Psoas muscle (tissue), 8 donors: ENCODE results near the gene APOBR. TPM values are rescaled to one million over a fixed set of nuclear protein-coding genes. Genes with fewer than 3 reads are reported as not detected.
"Not testable (repeated sequence)": the region's sequence is repeated elsewhere in the genome, so short reads cannot be mapped to it uniquely, and the experiment has no call there.

Source experiments
- ATAC-seq, 4 donors: fragments of 200-7000 bp; cut with Tn5 transposase; one replicate each; pipeline ENCODE4 v1.9.1; 2020; ENCODE audit warnings: moderate library complexity in 3 of 4, mild to moderate bottlenecking in 2 of 4
- DNase-seq, 2 donors: peaks; one replicate each; pipeline ENCODE4 v3.0.0-alpha.2; 2020
- H3K27ac ChIP-seq: fragments of 200-600 bp; one replicate; pipeline ENCODE4 v1.8.0; 2022
- H3K27me3 ChIP-seq, 3 donors: fragments of 200-600 bp in 1 of 3; one replicate each; pipeline versions ENCODE4 v1.6.1 to v1.8.0; 2013 to 2022; ENCODE audit warnings: low read length in 2 of 3, mild to moderate bottlenecking in 2 of 3, moderate library complexity in 1 of 3; ENCODE audit not compliant: insufficient read depth in 3 of 3
- H3K36me3 ChIP-seq, 2 donors: fragments of 200-600 bp in 1 of 2; one replicate each; pipeline versions ENCODE4 v1.6.1 to v1.8.0; 2013 to 2022; ENCODE audit warnings: low read depth in 1 of 2, mild to moderate bottlenecking in 1 of 2, moderate library complexity in 1 of 2; ENCODE audit not compliant: insufficient read depth in 1 of 2
- H3K4me1 ChIP-seq: fragments of 200-600 bp; one replicate; pipeline ENCODE4 v1.8.0; 2022
- H3K4me3 ChIP-seq: fragments of 200-600 bp; one replicate; pipeline ENCODE4 v1.8.0; 2022; ENCODE audit warnings: mild to moderate bottlenecking
- H3K9me3 ChIP-seq: fragments of 200-600 bp; one replicate; pipeline ENCODE4 v1.8.0; 2022
- WGBS, 3 donors: extraction: QIAGEN DNeasy Blood & Tissue Kit; methylation state at CpG; one replicate each; pipeline versions ENCODE4 v1.1.6 to v1.1.7; 2013; 5-methylcytosine and 5-hydroxymethylcytosine counted together
- intact Hi-C, 2 donors: fragments of 100-400 bp; cut with DNase I; formaldehyde crosslinking; loops; one replicate each; pipeline versions ENCODE4 v1.11.0 to v1.14.2; 2022
- polyA plus RNA-seq, 3 donors: library from polyadenylated mRNA; stranded (reverse); fragments of 200-250 nt; gene quantifications; one replicate each; pipeline ENCODE4 v1.2.3, GENCODE V29; 2013
- total RNA-seq, 4 donors: library from RNA; stranded (reverse); fragmentation: NEBNext Ultra II Directional in 2 of 4; extraction: Animal tissue kit (Norgen Biotek cat#: 25700) in 2 of 4; gene quantifications; one replicate each; pipeline versions ENCODE4 v1.2.1 to v1.2.4, GENCODE V29; 2021 to 2023
- TF ChIP-seq, protein P1 (sequence below): fragments of 200-600 bp; IDR thresholded peaks from one replicate; pipeline ENCODE4 v1.8.0; 2022; ENCODE audit warnings: antibody characterized with exemption
- donor health status: healthy with polysubstance abuse.
- donor health status: DM: no; HTN: no; CAD: no; lungs with moderate emphysema.
- donor health status: Bipolar disorder and iron deficiency.
- donor health status: healthy.
- donor health status: DM: yes; HTN: yes; CAD: no.
- donor health status: DM: no; HTN: no; CAD: no.
- donor health status: DM: no; HTN: no; CAD: no.
- donor health status: DM: yes; HTN: yes; CAD: no.

The APOBR gene
- total and polyA plus RNA-seq, 7 donors: 0.14 to 0.59 (median 0.34) TPM

DNA sequence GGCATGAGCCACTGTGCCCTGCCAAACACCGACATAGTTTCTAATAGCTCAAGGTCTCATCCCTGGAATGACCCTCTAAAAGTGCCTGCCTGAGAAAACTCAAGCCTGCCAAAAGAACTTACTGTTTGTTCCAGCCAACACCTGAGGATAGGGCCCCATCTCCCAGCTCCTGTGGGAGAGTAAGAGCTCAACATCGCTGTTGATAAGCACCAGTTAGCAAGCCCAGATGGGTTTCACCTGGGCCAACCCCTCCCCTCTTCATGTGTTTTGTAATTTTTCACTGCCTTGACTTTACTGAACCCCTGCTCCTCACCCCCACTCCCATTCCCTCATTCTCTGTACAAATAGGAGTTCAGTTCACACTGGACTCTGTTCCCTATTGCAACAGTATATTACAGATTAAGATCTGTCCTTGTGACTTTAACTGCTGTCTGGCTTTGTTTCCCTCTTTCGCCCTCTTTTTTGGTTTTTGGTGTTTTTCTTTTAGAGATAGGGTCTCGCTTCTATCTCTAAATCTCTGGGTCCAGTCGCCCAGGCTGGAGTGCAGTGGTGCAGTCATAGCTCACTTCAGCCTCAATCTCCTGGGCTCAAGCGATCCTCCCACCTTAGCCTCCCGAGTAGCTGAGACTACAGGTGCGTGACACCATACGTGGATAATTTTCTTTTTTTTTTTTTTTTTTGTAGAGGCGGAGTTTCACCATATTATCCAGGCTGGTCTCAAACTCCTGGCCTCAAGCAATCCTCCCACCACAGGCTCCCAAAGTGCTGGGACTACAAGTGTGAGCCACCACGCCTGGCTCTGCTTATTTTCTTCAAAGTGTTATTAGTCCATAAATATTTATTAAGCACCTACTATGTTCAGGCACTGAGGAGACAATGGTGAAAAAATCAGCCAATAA lies 32.0 kb downstream of the APOBR start:
- DNase-seq: no peak
- intact Hi-C loops: no loop called here
- H3K9me3 ChIP-seq: no peaks in the 10 kb centered on the region
- WGBS, 3 donors: 85 to 88% (median 87%) methylated on average over 11 of the region's 11 CpGs
- no peaks in the 10 kb centered on the region for H3K27me3 ChIP-seq
- ATAC-seq: no peak
- no peaks in the 10 kb centered on the region for H3K36me3 ChIP-seq
- no peak overlapping the region for H3K4me3 ChIP-seq
- TF ChIP-seq, protein P1, sequence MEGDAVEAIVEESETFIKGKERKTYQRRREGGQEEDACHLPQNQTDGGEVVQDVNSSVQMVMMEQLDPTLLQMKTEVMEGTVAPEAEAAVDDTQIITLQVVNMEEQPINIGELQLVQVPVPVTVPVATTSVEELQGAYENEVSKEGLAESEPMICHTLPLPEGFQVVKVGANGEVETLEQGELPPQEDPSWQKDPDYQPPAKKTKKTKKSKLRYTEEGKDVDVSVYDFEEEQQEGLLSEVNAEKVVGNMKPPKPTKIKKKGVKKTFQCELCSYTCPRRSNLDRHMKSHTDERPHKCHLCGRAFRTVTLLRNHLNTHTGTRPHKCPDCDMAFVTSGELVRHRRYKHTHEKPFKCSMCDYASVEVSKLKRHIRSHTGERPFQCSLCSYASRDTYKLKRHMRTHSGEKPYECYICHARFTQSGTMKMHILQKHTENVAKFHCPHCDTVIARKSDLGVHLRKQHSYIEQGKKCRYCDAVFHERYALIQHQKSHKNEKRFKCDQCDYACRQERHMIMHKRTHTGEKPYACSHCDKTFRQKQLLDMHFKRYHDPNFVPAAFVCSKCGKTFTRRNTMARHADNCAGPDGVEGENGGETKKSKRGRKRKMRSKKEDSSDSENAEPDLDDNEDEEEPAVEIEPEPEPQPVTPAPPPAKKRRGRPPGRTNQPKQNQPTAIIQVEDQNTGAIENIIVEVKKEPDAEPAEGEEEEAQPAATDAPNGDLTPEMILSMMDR: no peak
- no peaks in the 10 kb centered on the region for H3K4me1 ChIP-seq
- no peak overlapping the region for H3K27ac ChIP-seq

DNA sequence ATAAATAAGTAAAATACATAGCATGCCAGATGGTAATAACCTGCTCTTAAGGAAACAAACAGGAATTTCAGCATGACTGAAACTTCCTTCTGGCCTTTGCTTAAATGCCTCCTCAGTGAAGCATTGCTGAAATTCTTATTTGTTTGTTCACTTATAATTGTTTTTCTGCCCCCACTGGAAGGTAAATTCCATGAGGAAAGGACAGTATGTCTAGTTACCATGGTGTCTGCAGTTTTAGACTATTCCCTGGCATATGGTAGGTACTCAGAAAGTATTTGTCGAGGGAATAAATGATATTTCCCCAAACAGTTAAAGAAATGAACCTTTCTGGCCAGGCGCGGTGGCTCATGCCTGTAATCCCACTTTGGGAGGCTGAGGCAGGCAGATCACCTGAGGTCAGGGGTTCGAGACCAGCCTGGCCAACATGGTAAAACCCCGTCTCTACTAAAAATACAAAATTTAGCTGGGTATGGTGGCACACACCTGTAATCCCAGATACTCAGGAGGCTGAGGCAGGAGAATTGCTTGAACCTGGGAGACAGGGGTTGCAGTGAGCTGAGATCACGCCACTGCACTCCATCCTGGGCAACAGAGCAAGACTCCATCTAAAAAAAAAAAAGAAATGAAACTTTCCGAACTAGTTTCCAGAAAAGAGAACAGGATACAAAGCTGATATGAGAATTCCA lies 32.8 kb downstream of the APOBR start:
- H3K27me3 ChIP-seq, DNase-seq, ATAC-seq, H3K4me3 ChIP-seq, intact Hi-C loops, H3K36me3 ChIP-seq, H3K27ac ChIP-seq, H3K9me3 ChIP-seq, H3K4me1 ChIP-seq: not testable (repeated sequence)
- WGBS, 3 donors: 91 to 94% (median 94%) methylated on average over 7 of the region's 7 CpGs

DNA sequence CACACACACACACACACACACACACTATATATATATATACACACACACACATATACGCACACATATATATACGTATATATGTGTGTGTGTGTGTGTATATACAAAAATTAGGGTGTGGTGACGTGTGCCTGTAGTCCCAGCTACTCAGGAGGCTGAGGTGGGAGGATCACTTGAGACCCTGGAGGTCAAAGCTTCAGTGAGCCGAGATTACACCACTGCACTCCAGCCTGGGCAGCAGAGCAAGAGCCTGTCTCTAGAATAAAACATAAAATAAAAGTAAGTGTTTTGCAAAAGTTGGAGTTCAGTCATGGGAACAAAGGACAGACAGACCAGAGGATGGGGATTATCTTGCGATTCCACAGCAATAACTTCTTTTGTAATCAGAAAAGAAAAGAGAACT lies 33.5 kb downstream of the APOBR start:
- H3K4me1 ChIP-seq: peaks cover 3% of the 10 kb centered on the region
- H3K36me3 ChIP-seq: no peaks in the 10 kb centered on the region
- no peak overlapping the region for H3K27ac ChIP-seq
- no peaks in the 10 kb centered on the region for H3K27me3 ChIP-seq
- 79 to 89% (median 88%) methylated on average over 5 of the region's 5 CpGs for WGBS, 3 donors
- TF ChIP-seq, protein P1: no peak
- intact Hi-C loops: no loop called here
- no peak overlapping the region for H3K4me3 ChIP-seq
- ATAC-seq (no peak), DNase-seq (no peak)
- no peaks in the 10 kb centered on the region for H3K9me3 ChIP-seq

DNA sequence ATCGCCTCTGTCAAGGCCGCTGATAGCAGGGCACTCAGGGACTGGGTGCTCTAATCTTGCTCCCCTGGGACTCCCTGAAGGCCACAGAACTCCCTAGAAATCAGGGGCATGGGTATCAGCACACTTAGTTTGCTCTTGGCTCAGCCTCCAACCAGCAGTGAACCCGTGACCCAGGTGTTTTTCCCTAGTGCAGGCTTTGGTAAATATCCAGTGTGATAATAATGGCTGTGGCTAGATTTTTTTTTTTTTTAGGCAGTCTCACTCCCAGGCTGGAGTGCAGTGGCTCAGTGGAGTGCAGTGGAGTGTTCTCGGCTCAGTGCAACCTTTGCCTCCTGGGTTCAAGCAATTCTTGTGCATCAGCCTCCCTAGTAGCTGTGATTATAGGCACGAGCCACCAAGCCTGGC lies 34.0 kb downstream of the APOBR start:
- H3K9me3 ChIP-seq: no peaks in the 10 kb centered on the region
- TF ChIP-seq, protein P1: no peak
- intact Hi-C loops: no loop called here
- ATAC-seq (no peak), DNase-seq (no peak)
- H3K27me3 ChIP-seq: no peaks in the 10 kb centered on the region
- H3K4me3 ChIP-seq: no peak overlapping the region
- H3K4me1 ChIP-seq: peaks cover 3% of the 10 kb centered on the region
- no peaks in the 10 kb centered on the region for H3K36me3 ChIP-seq
- no peak overlapping the region for H3K27ac ChIP-seq
- WGBS, 3 donors: 72 to 80% (median 79%) methylated on average over 5 of the region's 5 CpGs

DNA sequence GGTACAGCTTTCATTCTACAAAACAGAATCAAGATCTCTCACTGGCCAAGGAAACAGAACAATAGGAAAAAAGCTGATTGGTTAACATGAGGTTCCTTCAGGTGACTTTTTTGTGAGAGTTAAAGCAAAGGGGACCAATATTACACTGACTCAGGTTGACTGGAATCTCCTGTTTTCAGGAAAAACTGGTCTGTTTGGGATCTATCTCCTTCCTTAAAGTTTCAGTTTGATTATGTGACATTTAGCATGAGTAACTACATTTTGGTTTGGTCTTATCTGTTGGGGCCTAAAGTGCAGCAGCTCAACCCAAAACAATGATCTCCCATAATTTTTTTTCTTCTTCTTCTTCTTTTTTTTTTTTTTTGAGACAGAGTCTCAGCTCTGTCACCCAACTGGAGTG lies 34.7 kb downstream of the APOBR start:
- intact Hi-C loops: no loop called here
- TF ChIP-seq, protein P1: no peak
- DNase-seq: no peak
- no peak for ATAC-seq
- H3K9me3 ChIP-seq: no peaks in the 10 kb centered on the region
- peaks cover 3% of the 10 kb centered on the region for H3K4me1 ChIP-seq
- H3K27ac ChIP-seq: no peak overlapping the region
- H3K27me3 ChIP-seq: no peaks in the 10 kb centered on the region
- H3K36me3 ChIP-seq: no peaks in the 10 kb centered on the region
- H3K4me3 ChIP-seq: no peak overlapping the region
